Adrenal gland (tissue), 12 donors: ENCODE measurements around the gene ERBB4. TPM values are rescaled to one million over a fixed set of nuclear protein-coding genes. Genes with fewer than 3 reads are reported as not detected.

Experiments
- DNase-seq, 7 donors: peaks; one replicate each; pipeline ENCODE4 v3.0.0-alpha.2; 2019 to 2020
- H3K27ac ChIP-seq, 5 donors: fragments of 200-600 bp; sonication (generic) in 4 of 5; 1 replicate in 3 of 5; 2 replicates in 2 of 5; pipeline versions ENCODE4 v1.5.1 to v1.8.0; 2016 to 2020; ENCODE audit warnings: mild to moderate bottlenecking in 1 of 5
- H3K27me3 ChIP-seq: fragments of 200-600 bp; 2 replicates; pipeline ENCODE4 v1.8.0; 2021
- H3K36me3 ChIP-seq, 2 donors: fragments of 200-600 bp; replicated peaks in 1 of 2; 1 replicate in 1 of 2; 2 replicates in 1 of 2; pipeline versions ENCODE4 v1.5.1 to v1.8.0; 2018 to 2022
- H3K4me1 ChIP-seq, 2 donors: fragments of 200-600 bp; replicated peaks in 1 of 2; 1 replicate in 1 of 2; 2 replicates in 1 of 2; pipeline versions ENCODE4 v1.5.1 to v1.8.0; 2018 to 2021
- H3K4me3 ChIP-seq, 4 donors: fragments of 200-600 bp; sonication (generic) in 3 of 4; one replicate each; pipeline ENCODE4 v1.5.1; 2016 to 2018
- H3K9me3 ChIP-seq, 3 donors: fragments of 200-600 bp; sonication (generic) in 1 of 3; replicated peaks in 1 of 3; 1 replicate in 2 of 3; 2 replicates in 1 of 3; pipeline versions ENCODE4 v1.5.1 to v1.8.0; 2016 to 2021
- POLR2A ChIP-seq, 2 donors: fragments of 450-650 bp; IDR thresholded peaks; one replicate each; pipeline ENCODE4 v1.6.1; 2017; ENCODE audit warnings: antibody characterized with exemption in 2 of 2, mild to moderate bottlenecking in 2 of 2, moderate library complexity in 1 of 2
- WGBS, 4 donors: extraction: QIAGEN DNeasy Blood & Tissue Kit in 2 of 4; methylation state at CpG; one replicate each; pipeline versions ENCODE4 v1.1.5 to v1.1.7; 2013 to 2017; 5-methylcytosine and 5-hydroxymethylcytosine counted together
- intact Hi-C, 2 donors: fragments of 100-400 bp; cut with DNase I; formaldehyde crosslinking; loops; one replicate each; pipeline versions ENCODE4 v1.14.1 to v1.15.0; 2022 to 2023
- polyA plus RNA-seq, 3 donors: library from polyadenylated mRNA; stranded (reverse); fragments of 200-250 nt in 2 of 3; fragments of 350-450 nt in 1 of 3; fragmentation: Illumina TruSeq in 1 of 3; extraction: RNeasy Lipid Tissue Mini Kit (QIAGEN cat#74804) in 1 of 3; gene quantifications; one replicate each; pipeline ENCODE4 v1.2.3, GENCODE V29; 2013 to 2014
- total RNA-seq, 9 donors: library from RNA; depleted of rRNA in 4 of 9; stranded (reverse); fragments of >200 nt in 4 of 9; fragments of 120-200 nt in 1 of 9; fragmentation: NEBNext Ultra II Directional in 1 of 9; extraction: Animal tissue kit (Norgen Biotek cat#: 25700) in 1 of 9; gene quantifications; one replicate each; pipeline versions ENCODE4 v1.1.0 to v1.2.4, GENCODE V29; 2013 to 2023
- TF ChIP-seq, protein P1 (sequence below), 6 experiments: fragments of 450-650 bp in 4 of 6; fragments of 200-600 bp in 2 of 6; sonication (generic) in 1 of 6; IDR thresholded peaks; 1 replicate in 5 of 6; 2 replicates in 1 of 6; pipeline versions ENCODE4 v1.5.1 to v1.8.0; 2016 to 2021; ENCODE audit warnings: antibody characterized with exemption in 6 of 6, mild to moderate bottlenecking in 2 of 6, moderate library complexity in 1 of 6
- donor health status: healthy with polysubstance abuse.
- donor health status: Bipolar disorder and iron deficiency.
- donor health status: DM: yes; HTN: yes; CAD: no.
- donor health status: DM: no; HTN: no; CAD: no.
- donor health status: DM: no; HTN: no; CAD: no.
- donor health status: DM: yes; HTN: yes; CAD: no.

The ERBB4 gene
- total and polyA plus RNA-seq, 12 donors: 0.06 to 2.9 (median 0.49) TPM

DNA sequence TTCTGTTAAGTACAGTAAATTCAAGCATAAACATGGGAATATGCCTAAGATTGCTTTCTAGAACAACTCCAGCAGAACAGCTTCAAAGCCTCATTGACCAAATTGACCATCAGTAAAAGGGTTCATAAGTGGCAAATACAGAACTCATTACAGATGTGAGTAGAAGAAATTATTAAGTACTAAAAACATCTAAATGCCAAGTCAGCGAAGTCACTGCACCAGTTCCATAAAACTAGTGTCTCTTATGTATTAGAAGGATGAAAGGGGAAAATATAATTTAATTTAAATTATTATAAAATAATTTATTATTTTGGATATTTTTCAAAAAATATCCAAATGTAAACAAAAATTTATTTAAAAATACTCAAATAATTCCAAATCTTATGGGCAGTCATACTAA, 553.2 kb downstream of the ERBB4 start:
- no peaks in the 10 kb centered on the region for H3K36me3 ChIP-seq
- H3K27me3 ChIP-seq: no peaks in the 10 kb centered on the region
- H3K4me3 ChIP-seq: no peak overlapping the region
- 80 to 86% (median 82%) methylated on average over 1 of the region's 1 CpG for WGBS, 4 donors
- no peaks in the 10 kb centered on the region for H3K4me1 ChIP-seq
- DNase-seq: no peak
- H3K9me3 ChIP-seq: no peaks in the 10 kb centered on the region
- intact Hi-C loops: no loop called here
- H3K27ac ChIP-seq: no peak overlapping the region
- no peak for TF ChIP-seq POLR2A (IDR thresholded peaks at IDR 0.05)
- TF ChIP-seq, protein P1, sequence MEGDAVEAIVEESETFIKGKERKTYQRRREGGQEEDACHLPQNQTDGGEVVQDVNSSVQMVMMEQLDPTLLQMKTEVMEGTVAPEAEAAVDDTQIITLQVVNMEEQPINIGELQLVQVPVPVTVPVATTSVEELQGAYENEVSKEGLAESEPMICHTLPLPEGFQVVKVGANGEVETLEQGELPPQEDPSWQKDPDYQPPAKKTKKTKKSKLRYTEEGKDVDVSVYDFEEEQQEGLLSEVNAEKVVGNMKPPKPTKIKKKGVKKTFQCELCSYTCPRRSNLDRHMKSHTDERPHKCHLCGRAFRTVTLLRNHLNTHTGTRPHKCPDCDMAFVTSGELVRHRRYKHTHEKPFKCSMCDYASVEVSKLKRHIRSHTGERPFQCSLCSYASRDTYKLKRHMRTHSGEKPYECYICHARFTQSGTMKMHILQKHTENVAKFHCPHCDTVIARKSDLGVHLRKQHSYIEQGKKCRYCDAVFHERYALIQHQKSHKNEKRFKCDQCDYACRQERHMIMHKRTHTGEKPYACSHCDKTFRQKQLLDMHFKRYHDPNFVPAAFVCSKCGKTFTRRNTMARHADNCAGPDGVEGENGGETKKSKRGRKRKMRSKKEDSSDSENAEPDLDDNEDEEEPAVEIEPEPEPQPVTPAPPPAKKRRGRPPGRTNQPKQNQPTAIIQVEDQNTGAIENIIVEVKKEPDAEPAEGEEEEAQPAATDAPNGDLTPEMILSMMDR (IDR thresholded peaks at IDR 0.05): no peak

DNA sequence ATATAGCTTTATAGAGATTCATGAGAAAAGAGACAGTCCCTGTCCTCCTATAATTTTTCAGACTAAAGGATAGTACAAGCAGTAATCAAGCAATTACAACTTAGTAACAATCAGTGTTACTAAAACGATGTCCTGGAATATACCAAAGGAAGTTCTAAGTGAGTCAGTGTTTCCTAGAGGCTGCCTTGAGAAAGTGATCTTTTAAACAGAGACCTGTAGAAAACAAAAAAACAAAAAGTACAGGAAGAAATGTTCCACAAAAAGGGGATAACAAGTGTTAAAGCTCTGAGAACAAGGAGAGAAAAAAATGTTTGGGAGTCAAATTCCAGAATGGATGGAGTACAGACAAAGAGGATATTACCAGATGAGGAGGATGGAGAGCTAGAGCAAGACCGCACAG, 556.4 kb downstream of the ERBB4 start:
- no peaks in the 10 kb centered on the region for H3K4me1 ChIP-seq
- no peak overlapping the region for H3K4me3 ChIP-seq
- TF ChIP-seq, protein P1 (IDR thresholded peaks at IDR 0.05): no peak
- TF ChIP-seq POLR2A (IDR thresholded peaks at IDR 0.05): no peak
- DNase-seq: no peak
- intact Hi-C loops: no loop called here
- no peaks in the 10 kb centered on the region for H3K27me3 ChIP-seq
- no peak overlapping the region for H3K27ac ChIP-seq
- H3K9me3 ChIP-seq: no peaks in the 10 kb centered on the region
- H3K36me3 ChIP-seq: no peaks in the 10 kb centered on the region
- WGBS, 4 donors: 67 to 72% (median 67%) methylated on average over 2 of the region's 2 CpGs

DNA sequence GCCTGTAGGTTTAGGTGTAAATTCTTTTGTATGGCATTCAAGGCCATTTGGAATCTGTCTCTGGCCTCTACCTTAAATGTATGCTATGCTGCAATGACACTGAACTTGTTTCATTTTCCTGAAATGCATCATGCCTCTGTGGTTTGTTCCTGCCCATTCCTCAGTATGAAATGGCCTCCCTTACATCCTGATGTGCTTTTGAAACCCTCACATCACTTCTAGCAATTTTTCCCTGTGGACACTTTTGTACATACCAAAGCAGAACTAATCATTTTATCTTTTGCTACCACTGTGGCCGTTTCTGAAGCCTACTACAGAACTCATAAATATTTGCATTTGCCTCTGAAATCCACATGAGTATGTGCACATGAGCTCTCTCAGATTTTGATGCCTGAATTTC, 557.2 kb downstream of the ERBB4 start:
- Histone ChIP-seq H3K4me1 (no peaks in the 10 kb centered on the region), H3K9me3 (no peaks in the 10 kb centered on the region), H3K4me3 (no peak overlapping the region), H3K36me3 (no peaks in the 10 kb centered on the region), H3K27ac (no peak overlapping the region), H3K27me3 (no peaks in the 10 kb centered on the region)
- WGBS, 4 donors: 27 to 64% (median 29%) methylated on average over 1 of the region's 1 CpG
- intact Hi-C loops: no loop called here
- TF ChIP-seq, protein P1 (IDR thresholded peaks at IDR 0.05): no peak
- no peak for TF ChIP-seq POLR2A (IDR thresholded peaks at IDR 0.05)
- DNase-seq: no peak

DNA sequence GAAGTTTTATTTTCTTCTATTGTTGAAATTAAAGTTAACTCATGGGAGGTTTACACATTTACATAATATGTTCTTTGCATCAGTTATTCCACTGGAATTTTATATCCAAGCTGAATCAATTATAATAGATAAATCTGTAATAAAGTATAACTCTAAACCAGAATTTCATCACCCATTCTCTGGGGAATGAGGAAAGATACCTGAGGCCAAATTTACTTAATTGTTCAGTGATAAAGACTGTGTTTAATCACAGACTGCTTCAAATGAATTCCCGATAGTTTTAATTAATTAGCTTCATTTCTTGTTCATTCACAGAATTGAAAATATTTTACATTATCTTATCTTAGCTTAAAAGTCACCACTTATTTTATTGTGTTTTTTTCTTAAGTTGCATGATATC, 562.5 kb downstream of the ERBB4 start:
- Histone ChIP-seq H3K9me3 (no peaks in the 10 kb centered on the region), H3K27ac (no peak overlapping the region), H3K4me3 (no peak overlapping the region), H3K4me1 (no peaks in the 10 kb centered on the region), H3K36me3 (no peaks in the 10 kb centered on the region), H3K27me3 (no peaks in the 10 kb centered on the region)
- 75 to 81% (median 79%) methylated on average over 1 of the region's 1 CpG for WGBS, 4 donors
- no peak for TF ChIP-seq POLR2A (IDR thresholded peaks at IDR 0.05)
- TF ChIP-seq, protein P1 (IDR thresholded peaks at IDR 0.05): no peak
- no peak for DNase-seq
- intact Hi-C loops: no loop called here
